ENCODE results near the gene DDO.

DNA sequence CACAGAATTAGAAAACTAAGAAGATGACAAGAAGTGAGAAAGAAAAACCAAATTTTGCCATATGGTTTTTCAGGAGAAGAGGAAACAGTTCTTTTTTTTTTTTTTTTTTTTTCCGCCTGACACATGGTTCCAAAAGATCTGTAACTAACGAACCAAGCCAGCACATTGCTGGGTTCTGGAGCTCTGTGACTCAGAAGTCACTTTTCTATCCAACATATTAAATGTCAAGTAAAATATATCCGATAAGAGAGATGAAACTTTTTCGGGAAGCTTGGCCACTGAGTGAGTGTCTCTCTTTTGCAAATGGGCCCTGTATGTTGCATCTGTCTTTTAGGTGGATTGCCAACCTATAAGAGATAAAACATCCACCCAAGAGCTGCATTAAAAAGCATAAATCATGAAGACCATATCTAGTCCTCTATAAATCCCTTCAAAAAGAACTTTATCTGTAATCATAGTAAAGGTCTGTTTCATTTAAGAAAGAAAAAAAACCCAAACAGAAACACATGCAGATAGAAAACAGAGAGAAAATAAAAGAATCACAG, 61.8 kb downstream of the DDO start:
- TF ChIP-seq, protein P1, sequence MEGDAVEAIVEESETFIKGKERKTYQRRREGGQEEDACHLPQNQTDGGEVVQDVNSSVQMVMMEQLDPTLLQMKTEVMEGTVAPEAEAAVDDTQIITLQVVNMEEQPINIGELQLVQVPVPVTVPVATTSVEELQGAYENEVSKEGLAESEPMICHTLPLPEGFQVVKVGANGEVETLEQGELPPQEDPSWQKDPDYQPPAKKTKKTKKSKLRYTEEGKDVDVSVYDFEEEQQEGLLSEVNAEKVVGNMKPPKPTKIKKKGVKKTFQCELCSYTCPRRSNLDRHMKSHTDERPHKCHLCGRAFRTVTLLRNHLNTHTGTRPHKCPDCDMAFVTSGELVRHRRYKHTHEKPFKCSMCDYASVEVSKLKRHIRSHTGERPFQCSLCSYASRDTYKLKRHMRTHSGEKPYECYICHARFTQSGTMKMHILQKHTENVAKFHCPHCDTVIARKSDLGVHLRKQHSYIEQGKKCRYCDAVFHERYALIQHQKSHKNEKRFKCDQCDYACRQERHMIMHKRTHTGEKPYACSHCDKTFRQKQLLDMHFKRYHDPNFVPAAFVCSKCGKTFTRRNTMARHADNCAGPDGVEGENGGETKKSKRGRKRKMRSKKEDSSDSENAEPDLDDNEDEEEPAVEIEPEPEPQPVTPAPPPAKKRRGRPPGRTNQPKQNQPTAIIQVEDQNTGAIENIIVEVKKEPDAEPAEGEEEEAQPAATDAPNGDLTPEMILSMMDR (conservative IDR thresholded peaks at IDR 0.05; ENCODE audit: low read depth, low read length) = no peak
- TF ChIP-seq POLR2A (IDR thresholded peaks at IDR 0.05; ENCODE audit: low read depth, low read length) = no peak
- no peak for TF ChIP-seq ELK1 (IDR thresholded peaks at IDR 0.05; ENCODE audit: borderline replicate concordance, low read depth, low read length)
